Activated naive CD4-positive, alpha-beta T cell treated with anti-CD3 and anti-CD28 coated beads, Interleukin-2, amount 50 U/mL, for 72 hours (primary cell): ENCODE results near the gene SUSD1. TPM values are rescaled to one million over a fixed set of nuclear protein-coding genes. Genes with fewer than 3 reads are reported as not detected.

ENCODE experiments used
- ATAC-seq, 2 donors: fragments of 150-1000 bp; cut with Tn5 transposase; 2 replicates each; pipeline ENCODE4 v1.10.0; 2021; ENCODE audit warnings: mild to moderate bottlenecking in 2 of 2, moderate library complexity in 2 of 2
- DNase-seq, 2 donors: peaks; one replicate each; pipeline ENCODE4 v3.0.0; 2021 to 2022; ENCODE audit warnings: low spot score in 2 of 2
- H3K27ac Mint-ChIP-seq, 2 donors: one replicate each; pipeline ENCODE4 v1.8.0; 2022; ENCODE audit warnings: mild to moderate bottlenecking in 2 of 2, mixed read lengths in 2 of 2
- H3K36me3 Mint-ChIP-seq, 2 donors: one replicate each; pipeline ENCODE4 v1.8.0; 2022; ENCODE audit warnings: mixed read lengths in 2 of 2
- H3K9me3 Mint-ChIP-seq, 2 donors: one replicate each; pipeline ENCODE4 v1.8.0; 2022; ENCODE audit warnings: mixed read lengths in 2 of 2
- total RNA-seq, 2 donors: library from RNA; stranded (reverse); gene quantifications; one replicate each; pipeline ENCODE4 v1.2.3, GENCODE V29; 2022

Gene SUSD1
- total RNA-seq, 2 donors from 2014 or later = 1.2 to 2.5 TPM

- Mint-ChIP-seq H3K36me3 (no peaks in the 10 kb centered on the region), H3K9me3 (no peaks in the 10 kb centered on the region), H3K27ac (peak overlapping the region in 1 of 2 donors; percentile 23)
- no peak for ATAC-seq
- no peak for DNase-seq
These were observed 167.4 kb downstream of the SUSD1 start for GRCh38 chr9:112007575-112008240.

GRCh38 chr9:112006361-112007020 lies 168.6 kb downstream of the SUSD1 start:
- Mint-ChIP-seq H3K27ac (no peak overlapping the region), H3K36me3 (no peaks in the 10 kb centered on the region), H3K9me3 (no peaks in the 10 kb centered on the region)
- DNase-seq (no peak), ATAC-seq (no peak)

- ATAC-seq = no peak
These were observed 169.2 kb downstream of the SUSD1 start for GRCh38 chr9:112005939-112006338.

GRCh38 chr9:112003538-112003937 lies 171.6 kb downstream of the SUSD1 start:
- no peak overlapping the region for H3K27ac Mint-ChIP-seq
- no peak for DNase-seq
- H3K9me3 Mint-ChIP-seq = no peaks in the 10 kb centered on the region
- no peaks in the 10 kb centered on the region for H3K36me3 Mint-ChIP-seq
- ATAC-seq = no peak

More at GRCh38 chr9:112005939-112006338, 169.2 kb downstream of the SUSD1 start:
- DNase-seq = no peak
- Mint-ChIP-seq H3K36me3 (no peaks in the 10 kb centered on the region), H3K9me3 (no peaks in the 10 kb centered on the region), H3K27ac (no peak overlapping the region)

- ATAC-seq = no peak
- Mint-ChIP-seq H3K27ac (no peak overlapping the region), H3K9me3 (no peaks in the 10 kb centered on the region), H3K36me3 (no peaks in the 10 kb centered on the region)
- DNase-seq = no peak
These were observed 172.1 kb downstream of the SUSD1 start for GRCh38 chr9:112002847-112003457.

GRCh38 chr9:112002131-112002846 lies 172.8 kb downstream of the SUSD1 start:
- no peak overlapping the region for H3K27ac Mint-ChIP-seq
- DNase-seq = no peak
- no peaks in the 10 kb centered on the region for H3K36me3 Mint-ChIP-seq
- H3K9me3 Mint-ChIP-seq = no peaks in the 10 kb centered on the region
- no peak for ATAC-seq

GRCh38 chr9:112000743-112001142 lies 174.4 kb downstream of the SUSD1 start:
- H3K27ac Mint-ChIP-seq = no peak overlapping the region
- ATAC-seq (no peak), DNase-seq (no peak)
- no peaks in the 10 kb centered on the region for H3K36me3 Mint-ChIP-seq
- no peaks in the 10 kb centered on the region for H3K9me3 Mint-ChIP-seq

GRCh38 chr9:111999319-111999718 lies 175.8 kb downstream of the SUSD1 start:
- Mint-ChIP-seq H3K36me3 (no peaks in the 10 kb centered on the region), H3K9me3 (no peaks in the 10 kb centered on the region), H3K27ac (no peak overlapping the region)
- DNase-seq (no peak), ATAC-seq (no peak)

GRCh38 chr9:111997831-111998230 lies 177.3 kb downstream of the SUSD1 start:
- ATAC-seq (no peak), DNase-seq (no peak)

GRCh38 chr9:111994831-111995458 lies 180.2 kb downstream of the SUSD1 start:
- H3K36me3 Mint-ChIP-seq = peaks cover 0 to 12% of the 10 kb centered on the region in 2 donors
- ATAC-seq (peak; percentile 78 to 84), DNase-seq (no peak)
- peaks cover 0 to 11% of the 10 kb centered on the region in 2 donors for H3K9me3 Mint-ChIP-seq
- peak overlapping the region in 1 of 2 donors; percentile 60 for H3K27ac Mint-ChIP-seq

More at GRCh38 chr9:111997831-111998230, 177.3 kb downstream of the SUSD1 start:
- Mint-ChIP-seq H3K36me3 (no peaks in the 10 kb centered on the region), H3K27ac (no peak overlapping the region), H3K9me3 (no peaks in the 10 kb centered on the region)

GRCh38 chr9:111993319-111993718 lies 181.8 kb downstream of the SUSD1 start:
- DNase-seq = no peak
- no peak for ATAC-seq
- H3K27ac Mint-ChIP-seq = peak overlapping the region; percentile 37 to 44
- peaks cover 0 to 13% of the 10 kb centered on the region in 2 donors for H3K9me3 Mint-ChIP-seq
- H3K36me3 Mint-ChIP-seq = peaks cover 0 to 15% of the 10 kb centered on the region in 2 donors

- peak; percentile 90 to 91 for ATAC-seq
- Mint-ChIP-seq H3K27ac (peak overlapping the region; percentile 65), H3K36me3 (peaks cover 0 to 15% of the 10 kb centered on the region in 2 donors), H3K9me3 (peaks cover 0 to 13% of the 10 kb centered on the region in 2 donors)
- DNase-seq = peak in 1 of 2 donors; percentile 31
These were observed 182.6 kb downstream of the SUSD1 start for GRCh38 chr9:111992523-111992922.

GRCh38 chr9:111991179-111991578 lies 183.9 kb downstream of the SUSD1 start:
- H3K36me3 Mint-ChIP-seq = peaks cover 0 to 15% of the 10 kb centered on the region in 2 donors
- ATAC-seq (no peak), DNase-seq (no peak)
- no peak overlapping the region for H3K27ac Mint-ChIP-seq
- H3K9me3 Mint-ChIP-seq = peaks cover 0 to 13% of the 10 kb centered on the region in 2 donors
